WTC11 (cell line): Measurements from ENCODE around the gene SWAP70.

ENCODE experiments used
- ATF2 ChIP-seq: sonication (generic); formaldehyde crosslinking; IDR thresholded peaks from 2 replicates; pipeline ENCODE4 v1.8.1; 2022; ENCODE audit warnings: low read depth, missing genetic modification reagents, borderline replicate concordance
- ATF6 ChIP-seq: sonication (generic); formaldehyde crosslinking; IDR thresholded peaks from 2 replicates; pipeline ENCODE4 v1.8.1; 2023; ENCODE audit warnings: mild to moderate bottlenecking, missing genetic modification reagents
- MLX ChIP-seq: sonication (generic); formaldehyde crosslinking; IDR thresholded peaks from 2 replicates; pipeline ENCODE4 v1.8.1; 2023; ENCODE audit warnings: mild to moderate bottlenecking, missing genetic modification reagents, moderate library complexity

GRCh38 chr11:9787260-9787659, 123.4 kb downstream of the SWAP70 start:
- TF ChIP-seq ATF6 (CRISPR knock-in tag) (no peak), ATF2 (CRISPR knock-in tag) (no peak), MLX (CRISPR knock-in tag) (no peak)
